Germinal center (tissue), 1 donor: ENCODE data around the gene BATF.

Experiments
- DNase-seq: peaks from one replicate; pipeline ENCODE4 v3.0.0; 2012; ENCODE audit warnings: mixed read lengths, low spot score

Gene BATF

GRCh38 chr14:75499084-75499875 is 23.0 kb upstream of the BATF start:
- no peak for DNase-seq

GRCh38 chr14:75501080-75501479 is 21.2 kb upstream of the BATF start:
- DNase-seq, result no peak

GRCh38 chr14:75504411-75504810 is 17.9 kb upstream of the BATF start:
- no peak for DNase-seq

- DNase-seq, result no peak
These were observed 15.3 kb upstream of the BATF start for GRCh38 chr14:75506930-75507329.

GRCh38 chr14:75510547-75510946 is 11.7 kb upstream of the BATF start:
- DNase-seq, result no peak

GRCh38 chr14:75511201-75511600 is 11.1 kb upstream of the BATF start:
- no peak for DNase-seq

GRCh38 chr14:75513911-75514672 is 8.2 kb upstream of the BATF start:
- no peak for DNase-seq

- peak; percentile 63 for DNase-seq
These were observed 7.3 kb upstream of the BATF start for GRCh38 chr14:75514673-75515628.

- peak; percentile 77 for DNase-seq
These were observed 6.7 kb upstream of the BATF start for GRCh38 chr14:75515629-75515996.

GRCh38 chr14:75518625-75519024 is 3.6 kb upstream of the BATF start:
- peak; percentile 61 for DNase-seq

- DNase-seq, result no peak
These were observed 2.9 kb upstream of the BATF start for GRCh38 chr14:75519394-75519793.

GRCh38 chr14:75519826-75520728 is 2.2 kb upstream of the BATF start:
- DNase-seq, result peak; percentile 2

GRCh38 chr14:75520852-75521251 is 1.4 kb upstream of the BATF start:
- DNase-seq, result no peak

GRCh38 chr14:75521415-75522199 is 662 bp upstream of the BATF start:
- peak; percentile 5 for DNase-seq

GRCh38 chr14:75522983-75523318 is 682 bp downstream of the BATF start:
- DNase-seq, result no peak

- no peak for DNase-seq
These were observed 1.5 kb downstream of the BATF start for GRCh38 chr14:75523771-75524171.

- no peak for DNase-seq
These were observed 3.7 kb downstream of the BATF start for GRCh38 chr14:75525969-75526368.

GRCh38 chr14:75527449-75528163 is 5.3 kb downstream of the BATF start:
- DNase-seq, result no peak

- no peak for DNase-seq
These were observed 9.0 kb downstream of the BATF start for GRCh38 chr14:75531256-75531655.
